ENCODE measurements around the gene COL8A1. TPM values are rescaled to one million over a fixed set of nuclear protein-coding genes. Genes with fewer than 3 reads are reported as not detected.
"Not testable (repeated sequence)": the region's sequence is repeated elsewhere in the genome, so short reads cannot be mapped to it uniquely, and the experiment has no call there.

Gene COL8A1
- polyA plus RNA-seq (ENCODE audit: insufficient read length in 12 of 12): 1 to 10 TPM in 3 of 12 donors, under 1 TPM in 8, not detected in 1; 0.40 to 3.7 (median 0.70) TPM
- long read RNA-seq, donor 1, full-length matches to known transcripts: 3 of 3 reads
- long read RNA-seq, donor 1, partial matches to known transcripts: 0 of 3 reads
- long read RNA-seq, donor 1, other reads (novel, unspliced or antisense): 0 of 3 reads
- long read RNA-seq, donor 2: 0 reads
- long read RNA-seq, donor 3: 0 reads
- long read RNA-seq, donor 4: 0 reads
- long read RNA-seq, donor 5: 0 reads
- long read RNA-seq, donor 6: 0 reads
- long read RNA-seq, donor 7: 0 reads
- long read RNA-seq, donor 8: 0 reads
- long read RNA-seq, donor 9: 0 reads
- long read RNA-seq, donor 10: 0 reads
- long read RNA-seq, donor 11: 0 reads

- no peak for DNase-seq
Observed at GRCh38 chr3:99638167-99638948, at the start of gene COL8A1. Gene COL8A1 (plus strand): TSS chr3:99638594. CDS start chr3:99790683, 152,089 bp downstream.

GRCh38 chr3:99589168-99589567 is 49.2 kb upstream of the COL8A1 start:
- not testable (repeated sequence) for DNase-seq

- peak; percentile 21 for DNase-seq
Observed at GRCh38 chr3:99599894-99600293, 38.5 kb upstream of the COL8A1 start.

- DNase-seq: no peak
Observed at GRCh38 chr3:99601515-99601914, 36.9 kb upstream of the COL8A1 start.

- no peak for DNase-seq
Observed at GRCh38 chr3:99602183-99602582, 36.2 kb upstream of the COL8A1 start.

GRCh38 chr3:99607151-99607550 is 31.2 kb upstream of the COL8A1 start:
- DNase-seq: no peak

- DNase-seq: no peak
Observed at GRCh38 chr3:99614768-99615167, 23.6 kb upstream of the COL8A1 start.

- DNase-seq: no peak
Observed at GRCh38 chr3:99620077-99620767, 18.2 kb upstream of the COL8A1 start.

GRCh38 chr3:99620976-99621375 is 17.4 kb upstream of the COL8A1 start:
- DNase-seq: no peak

GRCh38 chr3:99624496-99625236 is 13.7 kb upstream of the COL8A1 start:
- DNase-seq: no peak

GRCh38 chr3:99625237-99625622 is 13.2 kb upstream of the COL8A1 start:
- no peak for DNase-seq

- DNase-seq: no peak
Observed at GRCh38 chr3:99625643-99626416, 12.6 kb upstream of the COL8A1 start.

- no peak for DNase-seq
Observed at GRCh38 chr3:99626417-99626788, 12.0 kb upstream of the COL8A1 start.

GRCh38 chr3:99627062-99627826 is 11.2 kb upstream of the COL8A1 start:
- no peak for DNase-seq

GRCh38 chr3:99630815-99631214 is 7.6 kb upstream of the COL8A1 start:
- DNase-seq: no peak

GRCh38 chr3:99633887-99634558 is 4.4 kb upstream of the COL8A1 start:
- no peak for DNase-seq

- DNase-seq: no peak
Observed at GRCh38 chr3:99634881-99635280, 3.5 kb upstream of the COL8A1 start.

- no peak for DNase-seq
Observed at GRCh38 chr3:99635348-99635747, 3.0 kb upstream of the COL8A1 start.

- no peak for DNase-seq
Observed at GRCh38 chr3:99637016-99637367, 1.4 kb upstream of the COL8A1 start.

Measured in muscle of arm (tissue), 14 donors.